Stomach (tissue), 9 donors: ENCODE data around the gene IGF2BP1. TPM values are rescaled to one million over a fixed set of nuclear protein-coding genes. Genes with fewer than 3 reads are reported as not detected.

Experiments used
- DNase-seq, 2 donors: peaks; one replicate each; pipeline versions ENCODE4 v3.0.0 to v3.0.0-alpha.2; 2013 to 2019
- H3K27ac ChIP-seq, 5 donors: fragments of 200-600 bp in 4 of 5; sonication (generic) in 4 of 5; one replicate each; pipeline ENCODE4 v1.5.1; 2013 to 2019; ENCODE audit warnings: mild to moderate bottlenecking in 1 of 5, moderate library complexity in 1 of 5
- H3K27me3 ChIP-seq, 3 donors: fragments of 200-600 bp; sonication (generic); one replicate each; pipeline ENCODE4 v1.5.1; 2017 to 2019; ENCODE audit warnings: mixed run types in 1 of 3
- H3K36me3 ChIP-seq, 4 donors: fragments of 200-600 bp; sonication (generic); 1 replicate in 3 of 4; 2 replicates in 1 of 4; pipeline ENCODE4 v1.5.1; 2016 to 2019
- H3K4me1 ChIP-seq, 4 donors: fragments of 200-600 bp; sonication (generic); one replicate each; pipeline ENCODE4 v1.5.1; 2016 to 2019
- H3K4me3 ChIP-seq, 4 donors: fragments of 200-600 bp; sonication (generic) in 3 of 4; one replicate each; pipeline ENCODE4 v1.5.1; 2016 to 2019; ENCODE audit warnings: mild to moderate bottlenecking in 1 of 4
- H3K9me3 ChIP-seq, 4 donors: fragments of 200-600 bp; sonication (generic); one replicate each; pipeline ENCODE4 v1.5.1; 2016 to 2019
- EP300 ChIP-seq: sonication (generic); formaldehyde crosslinking; IDR thresholded peaks from one replicate; pipeline ENCODE4 v1.6.1; 2017; ENCODE audit warnings: antibody characterized with exemption
- POLR2A ChIP-seq, 4 donors: fragments of 450-650 bp; IDR thresholded peaks; one replicate each; pipeline ENCODE4 v1.6.1; 2016; ENCODE audit warnings: antibody characterized with exemption in 4 of 4, control low read depth in 2 of 4, mild to moderate bottlenecking in 1 of 4, moderate library complexity in 1 of 4
- POLR2AphosphoS5 ChIP-seq, 3 donors: sonication (generic); formaldehyde crosslinking; IDR thresholded peaks; one replicate each; pipeline ENCODE4 v1.6.1; 2016; ENCODE audit warnings: antibody characterized with exemption in 3 of 3
- WGBS, 5 donors: extraction: QIAGEN DNeasy Blood & Tissue Kit in 3 of 5; methylation state at CpG; one replicate each; pipeline versions ENCODE4 v1.1.5 to v1.1.7; 2013 to 2018; 5-methylcytosine and 5-hydroxymethylcytosine counted together
- intact Hi-C: fragments of 100-400 bp; cut with DNase I; formaldehyde crosslinking; loops from one replicate; pipeline ENCODE4 v1.15.1; 2023; ENCODE audit warnings: low total_unique reads
- polyA plus RNA-seq, 3 donors: library from polyadenylated mRNA; stranded (reverse); fragments of 200-250 nt; gene quantifications; one replicate each; pipeline ENCODE4 v1.2.3, GENCODE V29; 2013
- total RNA-seq, 5 donors: library from RNA; depleted of rRNA; stranded (reverse); fragments of >200 nt; gene quantifications; one replicate each; pipeline versions ENCODE4 v1.1.0 to v1.2.3, GENCODE V29; 2014 to 2016
- TF ChIP-seq, protein P1 (sequence below), 7 experiments: fragments of 450-650 bp in 4 of 7; fragments of 200-600 bp in 3 of 7; sonication (generic) in 3 of 7; IDR thresholded peaks; one replicate each; pipeline ENCODE4 v1.5.1; 2016 to 2019; ENCODE audit warnings: antibody characterized with exemption in 7 of 7, control low read depth in 2 of 7, mild to moderate bottlenecking in 1 of 7
- donor health status: healthy with polysubstance abuse.
- donor health status: Bipolar disorder and iron deficiency.
- donor health status: healthy.

IGF2BP1 gene
- total and polyA plus RNA-seq, 8 donors, result under 0.01 to 1.8 TPM; not detected in 6

DNA sequence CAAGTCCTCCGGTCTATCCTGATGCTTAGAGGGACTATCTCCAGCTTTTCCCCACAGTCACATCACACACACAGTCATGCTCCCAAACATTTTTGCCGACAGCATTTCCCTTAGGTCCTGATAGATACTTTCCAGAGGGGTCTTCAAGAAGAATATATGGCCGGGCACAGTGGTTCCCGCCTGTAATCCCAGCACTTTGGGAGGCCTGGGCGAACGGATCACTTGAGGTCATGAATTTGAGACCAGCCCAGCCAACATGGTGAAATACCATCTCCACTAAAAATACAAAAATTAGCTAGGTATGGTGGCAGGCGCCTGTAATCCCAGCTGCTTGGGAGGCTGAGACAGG lies 24.5 kb upstream of the IGF2BP1 start:
- H3K4me1 ChIP-seq, result peaks cover 0 to 6% (median 0%) of the 10 kb centered on the region in 4 donors
- intact Hi-C loops, result no loop called here
- H3K4me3 ChIP-seq, result no peak overlapping the region
- no peaks in the 10 kb centered on the region for H3K36me3 ChIP-seq
- WGBS, 5 donors, result 67 to 79% (median 77%) methylated on average over 7 of the region's 7 CpGs
- H3K9me3 ChIP-seq, result no peaks in the 10 kb centered on the region
- peak overlapping the region in 1 of 5 donors; percentile 7 for H3K27ac ChIP-seq
- H3K27me3 ChIP-seq, result peaks cover 0 to 95% (median 35%) of the 10 kb centered on the region in 3 donors
- DNase-seq, result no peak
- TF ChIP-seq POLR2AphosphoS5 (IDR thresholded peaks at IDR 0.05) (no peak), POLR2A (IDR thresholded peaks at IDR 0.05) (no peak), EP300 (no peak)
- TF ChIP-seq, protein P1, sequence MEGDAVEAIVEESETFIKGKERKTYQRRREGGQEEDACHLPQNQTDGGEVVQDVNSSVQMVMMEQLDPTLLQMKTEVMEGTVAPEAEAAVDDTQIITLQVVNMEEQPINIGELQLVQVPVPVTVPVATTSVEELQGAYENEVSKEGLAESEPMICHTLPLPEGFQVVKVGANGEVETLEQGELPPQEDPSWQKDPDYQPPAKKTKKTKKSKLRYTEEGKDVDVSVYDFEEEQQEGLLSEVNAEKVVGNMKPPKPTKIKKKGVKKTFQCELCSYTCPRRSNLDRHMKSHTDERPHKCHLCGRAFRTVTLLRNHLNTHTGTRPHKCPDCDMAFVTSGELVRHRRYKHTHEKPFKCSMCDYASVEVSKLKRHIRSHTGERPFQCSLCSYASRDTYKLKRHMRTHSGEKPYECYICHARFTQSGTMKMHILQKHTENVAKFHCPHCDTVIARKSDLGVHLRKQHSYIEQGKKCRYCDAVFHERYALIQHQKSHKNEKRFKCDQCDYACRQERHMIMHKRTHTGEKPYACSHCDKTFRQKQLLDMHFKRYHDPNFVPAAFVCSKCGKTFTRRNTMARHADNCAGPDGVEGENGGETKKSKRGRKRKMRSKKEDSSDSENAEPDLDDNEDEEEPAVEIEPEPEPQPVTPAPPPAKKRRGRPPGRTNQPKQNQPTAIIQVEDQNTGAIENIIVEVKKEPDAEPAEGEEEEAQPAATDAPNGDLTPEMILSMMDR (IDR thresholded peaks at IDR 0.05), result no peak

DNA sequence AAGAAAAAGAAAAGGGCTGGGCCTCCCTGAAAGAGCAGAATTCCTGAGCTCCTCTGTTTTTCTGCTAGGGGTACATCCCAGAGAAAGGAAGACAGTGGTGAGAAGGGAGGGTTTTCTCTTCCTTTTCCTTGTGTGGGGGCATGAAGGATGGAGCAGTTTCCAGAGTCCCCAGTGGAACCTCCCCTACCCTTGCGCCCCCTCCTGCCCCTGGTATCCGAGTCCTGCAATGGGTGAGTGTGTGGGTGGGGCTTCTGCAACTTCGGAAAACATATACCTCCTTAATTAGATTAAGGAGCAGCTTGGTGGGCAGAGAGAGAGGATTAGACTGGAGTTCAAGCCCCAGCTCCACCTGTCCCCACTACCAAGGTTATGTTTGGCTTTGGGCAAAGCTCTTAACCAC lies 23.4 kb upstream of the IGF2BP1 start:
- peaks cover 0 to 6% (median 0%) of the 10 kb centered on the region in 4 donors for H3K4me1 ChIP-seq
- TF ChIP-seq POLR2A (IDR thresholded peaks at IDR 0.05) (no peak), POLR2AphosphoS5 (IDR thresholded peaks at IDR 0.05) (no peak), EP300 (no peak)
- TF ChIP-seq, protein P1 (IDR thresholded peaks at IDR 0.05), result no peak
- peaks cover 0 to 84% (median 35%) of the 10 kb centered on the region in 3 donors for H3K27me3 ChIP-seq
- intact Hi-C loops, result no loop called here
- no peak overlapping the region for H3K4me3 ChIP-seq
- no peaks in the 10 kb centered on the region for H3K36me3 ChIP-seq
- H3K9me3 ChIP-seq, result no peaks in the 10 kb centered on the region
- no peak for DNase-seq
- no peak overlapping the region for H3K27ac ChIP-seq
- 38 to 54% (median 39%) methylated on average over 3 of the region's 3 CpGs for WGBS, 5 donors

DNA sequence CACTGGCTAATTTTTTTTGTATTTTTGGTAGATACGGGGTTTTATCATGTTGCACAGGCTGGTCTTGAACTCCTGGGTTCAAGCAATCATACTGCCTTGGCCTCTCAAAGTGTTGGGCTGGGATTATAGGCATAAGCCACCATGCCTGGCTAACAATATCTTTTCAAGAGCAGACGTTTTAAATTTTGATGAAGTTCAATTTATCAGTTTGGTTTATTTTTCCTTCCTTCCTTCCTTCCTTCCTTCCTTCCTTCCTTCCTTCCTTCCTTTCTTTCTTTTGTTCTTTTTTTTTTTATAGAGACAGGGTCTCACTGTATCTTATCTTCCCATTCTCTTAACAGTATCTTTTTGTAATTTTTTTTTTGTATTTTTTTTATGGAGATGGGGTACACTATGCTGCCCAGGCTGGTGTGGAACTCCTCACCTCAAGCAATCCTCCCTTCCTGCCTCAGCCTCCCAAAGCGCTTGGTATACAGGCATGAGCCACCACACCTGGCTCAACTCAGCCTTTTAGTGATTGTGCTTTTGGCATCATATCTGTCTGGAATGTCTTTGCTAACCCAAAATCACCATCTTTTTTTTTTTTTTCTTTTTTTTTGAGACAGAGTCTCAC lies 15.2 kb upstream of the IGF2BP1 start:
- intact Hi-C loops, result no loop called here
- H3K9me3 ChIP-seq, result peaks cover 0 to 13% (median 8%) of the 10 kb centered on the region in 4 donors
- H3K4me3 ChIP-seq, result no peak overlapping the region
- WGBS, 5 donors, result 75 to 84% (median 79%) methylated on average over 3 of the region's 3 CpGs
- DNase-seq, result no peak
- peaks cover 0 to 54% (median 20%) of the 10 kb centered on the region in 3 donors for H3K27me3 ChIP-seq
- H3K36me3 ChIP-seq, result no peaks in the 10 kb centered on the region
- H3K27ac ChIP-seq, result no peak overlapping the region
- no peaks in the 10 kb centered on the region for H3K4me1 ChIP-seq
- no peak for TF ChIP-seq POLR2AphosphoS5 (IDR thresholded peaks at IDR 0.05)
- no peak for TF ChIP-seq POLR2A (IDR thresholded peaks at IDR 0.05)
- TF ChIP-seq, protein P1 (IDR thresholded peaks at IDR 0.05), result no peak
- no peak for TF ChIP-seq EP300

DNA sequence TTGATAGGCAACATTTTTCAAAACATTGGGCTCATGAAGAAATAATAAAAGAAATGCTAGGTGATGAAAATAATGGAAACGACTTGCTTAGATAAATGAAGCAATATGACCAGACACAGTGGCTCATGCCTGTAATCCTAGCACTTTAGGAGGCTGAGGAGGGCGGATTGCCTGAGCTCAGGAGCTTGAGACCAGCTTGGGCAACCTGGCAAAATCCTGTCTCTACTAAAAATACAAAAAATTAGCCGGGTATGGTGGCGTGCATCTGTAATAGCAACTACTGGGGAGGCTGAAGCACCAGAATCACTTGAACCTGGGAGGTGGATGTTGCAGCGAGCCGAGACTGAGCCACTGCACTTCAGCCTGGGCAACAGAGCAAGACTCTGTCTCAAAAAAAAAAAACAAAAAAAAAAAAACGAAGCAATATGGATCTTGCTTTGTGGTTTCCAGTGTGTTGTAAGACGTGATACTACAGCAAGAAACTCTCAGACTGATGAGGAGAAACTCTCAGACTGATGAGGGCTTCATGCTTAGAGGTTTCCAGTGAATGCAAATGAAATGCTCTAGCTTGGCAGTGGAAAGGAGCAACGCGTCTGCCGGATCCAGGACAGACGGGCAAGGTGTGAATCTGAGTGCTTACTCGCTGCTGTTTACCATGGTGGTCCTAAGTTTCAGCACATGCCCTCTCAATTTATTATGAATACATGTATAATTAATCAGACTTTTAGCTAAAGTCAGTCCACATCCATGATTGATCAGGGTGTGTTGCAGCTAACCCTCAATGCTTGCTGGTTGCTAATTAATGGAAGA lies 11.5 kb upstream of the IGF2BP1 start:
- Histone ChIP-seq H3K27ac (no peak overlapping the region), H3K4me1 (no peaks in the 10 kb centered on the region), H3K27me3 (peaks cover 6 to 82% (median 44%) of the 10 kb centered on the region in 3 donors), H3K9me3 (peaks cover 0 to 13% (median 6%) of the 10 kb centered on the region in 4 donors), H3K36me3 (no peaks in the 10 kb centered on the region), H3K4me3 (no peak overlapping the region)
- intact Hi-C loops, result no loop called here
- TF ChIP-seq EP300, result no peak
- TF ChIP-seq POLR2AphosphoS5 (IDR thresholded peaks at IDR 0.05), result no peak
- no peak for TF ChIP-seq POLR2A (IDR thresholded peaks at IDR 0.05)
- TF ChIP-seq, protein P1 (IDR thresholded peaks at IDR 0.05), result no peak
- DNase-seq, result no peak
- WGBS, 5 donors, result 73 to 78% (median 75%) methylated on average over 13 of the region's 13 CpGs
